Measurements from ENCODE around the gene CSNK1G3. TPM values are rescaled to one million over a fixed set of nuclear protein-coding genes. Genes with fewer than 3 reads are reported as not detected.

CSNK1G3 gene
- total RNA-seq, 1 experiment from 2014 or later = 51.1 TPM

DNA sequence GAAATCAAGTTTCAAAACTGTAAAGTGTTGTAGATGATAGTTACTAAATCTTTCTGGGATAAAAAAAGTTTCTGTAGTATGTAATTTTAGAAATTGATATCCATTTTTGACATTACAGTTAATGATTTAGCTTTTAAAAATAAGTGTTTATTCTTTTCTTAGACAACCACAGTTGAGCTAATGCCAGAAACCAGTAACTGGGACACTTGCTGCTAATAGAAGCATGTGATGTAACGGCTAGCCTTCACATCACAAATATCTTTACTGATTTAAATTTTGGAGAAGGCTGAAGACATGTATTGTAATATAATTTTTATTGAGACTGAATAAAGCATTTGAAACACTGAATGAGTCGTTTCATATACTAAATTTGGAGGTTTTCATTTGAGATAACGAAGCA, 18.8 kb downstream of the CSNK1G3 start:
- no peaks in the 10 kb centered on the region for H3K9me3 ChIP-seq (ENCODE audit: control insufficient read depth in 1 of 2, insufficient read depth in 1 of 2, low read depth in 1 of 2, low read length in 2 of 2)
- BruUV-seq (replicated peaks) = no TSS peak
- no peak overlapping the region for H2AFZ ChIP-seq (ENCODE audit: low read depth, low read length, poor library complexity, severe bottlenecking)
- H3K9ac ChIP-seq (ENCODE audit: low read length) = no peak overlapping the region
- no peaks in the 10 kb centered on the region for H3K36me3 ChIP-seq (ENCODE audit: control insufficient read depth in 1 of 2, insufficient read depth in 2 of 2, low read length in 2 of 2)
- ChIA-PET POLR2A (no interaction called here), RAD21 (ENCODE audit: low non-redundant PET in 1 of 2, low total read pairs in 2 of 2, uncharacterized antibody in 2 of 2, unreplicated experiment in 2 of 2) (no interaction called here), CTCF (no interaction called here)
- peaks cover 4% of the 10 kb centered on the region; the same call in 1 of the 2 replicates for H4K20me1 ChIP-seq (ENCODE audit: insufficient read depth)
- TF ChIP-seq EGR1 (IDR thresholded peaks at IDR 0.05; ENCODE audit: low read depth) (no peak), TCF7L2 (IDR thresholded peaks at IDR 0.05; ENCODE audit: borderline replicate concordance, extremely low read depth, insufficient read depth, insufficient read length) (no peak), ZFX (IDR thresholded peaks at IDR 0.05) (no peak), YY1 (IDR thresholded peaks at IDR 0.05; ENCODE audit: extremely low read depth, insufficient replicate concordance, low read depth, low read length) (no peak), JUND (IDR thresholded peaks at IDR 0.05) (no peak), CBX3 (IDR thresholded peaks at IDR 0.05; ENCODE audit: low read depth) (no peak), SIN3A (IDR thresholded peaks at IDR 0.05; ENCODE audit: low read depth) (no peak), SP1 (IDR thresholded peaks at IDR 0.05; ENCODE audit: low read depth) (no peak), ZNF274 (IDR thresholded peaks at IDR 0.05; ENCODE audit: low read depth, low read length) (no peak), RAD21 (IDR thresholded peaks at IDR 0.05; ENCODE audit: low read depth) (no peak)
- TF ChIP-seq, protein P1, sequence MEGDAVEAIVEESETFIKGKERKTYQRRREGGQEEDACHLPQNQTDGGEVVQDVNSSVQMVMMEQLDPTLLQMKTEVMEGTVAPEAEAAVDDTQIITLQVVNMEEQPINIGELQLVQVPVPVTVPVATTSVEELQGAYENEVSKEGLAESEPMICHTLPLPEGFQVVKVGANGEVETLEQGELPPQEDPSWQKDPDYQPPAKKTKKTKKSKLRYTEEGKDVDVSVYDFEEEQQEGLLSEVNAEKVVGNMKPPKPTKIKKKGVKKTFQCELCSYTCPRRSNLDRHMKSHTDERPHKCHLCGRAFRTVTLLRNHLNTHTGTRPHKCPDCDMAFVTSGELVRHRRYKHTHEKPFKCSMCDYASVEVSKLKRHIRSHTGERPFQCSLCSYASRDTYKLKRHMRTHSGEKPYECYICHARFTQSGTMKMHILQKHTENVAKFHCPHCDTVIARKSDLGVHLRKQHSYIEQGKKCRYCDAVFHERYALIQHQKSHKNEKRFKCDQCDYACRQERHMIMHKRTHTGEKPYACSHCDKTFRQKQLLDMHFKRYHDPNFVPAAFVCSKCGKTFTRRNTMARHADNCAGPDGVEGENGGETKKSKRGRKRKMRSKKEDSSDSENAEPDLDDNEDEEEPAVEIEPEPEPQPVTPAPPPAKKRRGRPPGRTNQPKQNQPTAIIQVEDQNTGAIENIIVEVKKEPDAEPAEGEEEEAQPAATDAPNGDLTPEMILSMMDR (IDR thresholded peaks at IDR 0.05 in 2 of 3, conservative IDR thresholded peaks at IDR 0.05 in 1 of 3; ENCODE audit: borderline replicate concordance in 1 of 3, insufficient read depth in 1 of 3, low read depth in 2 of 3, low read length in 2 of 3) = no peak
- TF ChIP-seq, protein P2, sequence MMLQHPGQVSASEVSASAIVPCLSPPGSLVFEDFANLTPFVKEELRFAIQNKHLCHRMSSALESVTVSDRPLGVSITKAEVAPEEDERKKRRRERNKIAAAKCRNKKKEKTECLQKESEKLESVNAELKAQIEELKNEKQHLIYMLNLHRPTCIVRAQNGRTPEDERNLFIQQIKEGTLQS (IDR thresholded peaks at IDR 0.05) = no peak
- TF ChIP-seq, protein P3, sequence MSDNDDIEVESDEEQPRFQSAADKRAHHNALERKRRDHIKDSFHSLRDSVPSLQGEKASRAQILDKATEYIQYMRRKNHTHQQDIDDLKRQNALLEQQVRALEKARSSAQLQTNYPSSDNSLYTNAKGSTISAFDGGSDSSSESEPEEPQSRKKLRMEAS (IDR thresholded peaks at IDR 0.05) = no peak
- no peaks in the 10 kb centered on the region for H3K27me3 ChIP-seq (ENCODE audit: insufficient read depth, low read length)
- H3K4me1 ChIP-seq (ENCODE audit: control insufficient read depth in 1 of 2, insufficient read depth in 2 of 2, low read length in 2 of 2) = no peaks in the 10 kb centered on the region
- no peaks in the 10 kb centered on the region for H3K9me2 ChIP-seq (ENCODE audit: insufficient read depth)
- DNase-seq (ENCODE audit: low read depth, low spot score) = no peak
- intact Hi-C loops (cut with micrococcal nuclease) = no loop called here
- H3K27ac ChIP-seq (ENCODE audit: low read depth, low read length) = no peak overlapping the region
- no peak overlapping the region for H3K4me3 ChIP-seq (replicated peaks in 1 of 2; ENCODE audit: low read depth in 1 of 2, low read length in 2 of 2)
- peaks cover 88% of the 10 kb centered on the region for H3K79me2 ChIP-seq (ENCODE audit: insufficient read depth, low read length)
- H3K4me2 ChIP-seq (ENCODE audit: low read length) = no peak overlapping the region
- ATAC-seq = no peak

Data from HCT116 (cell line).